Subcutaneous adipose tissue (tissue), 4 donors: ENCODE measurements around the gene SPATA25. TPM values are rescaled to one million over a fixed set of nuclear protein-coding genes. Genes with fewer than 3 reads are reported as not detected.

Experiments used
- CTCF ChIP-seq: fragments of 450-650 bp; IDR thresholded peaks from one replicate; pipeline ENCODE4 v1.5.1; 2016; ENCODE audit warnings: low read depth, mild to moderate bottlenecking, control low read depth, antibody characterized with exemption, moderate library complexity
- total RNA-seq, 4 donors: library from RNA; depleted of rRNA; stranded (reverse); fragments of >200 nt; gene quantifications; one replicate each; pipeline ENCODE4 v1.1.0, GENCODE V29; 2016

Gene SPATA25
- total RNA-seq, 4 donors from 2014 or later = 2.2 to 13.4 (median 2.9) TPM

- TF ChIP-seq CTCF = no peak
Measured at GRCh38 chr20:45918779-45919537, 31.5 kb upstream of the SPATA25 start.

- TF ChIP-seq CTCF = no peak
Measured at GRCh38 chr20:45918182-45918737, 30.8 kb upstream of the SPATA25 start.

- no peak for TF ChIP-seq CTCF
Measured at GRCh38 chr20:45917790-45918141, 30.3 kb upstream of the SPATA25 start.

GRCh38 chr20:45913116-45913515 lies 25.7 kb upstream of the SPATA25 start:
- no peak for TF ChIP-seq CTCF

- no peak for TF ChIP-seq CTCF
Measured at GRCh38 chr20:45912344-45912682, 24.9 kb upstream of the SPATA25 start.

GRCh38 chr20:45911486-45912343 lies 24.3 kb upstream of the SPATA25 start, which contains the start of gene PLTP:
PLTP (minus strand) TSS chr20:45912155; CDS start chr20:45911452, 703 bp downstream.
- TF ChIP-seq CTCF = no peak
